HEK293 (cell line): ENCODE measurements around the gene TTC39C.

Source experiments
- CTCF ChIA-PET: fragments of 350-600 bp; formaldehyde crosslinking; extraction: SDS; loops from one replicate; lab custom pipeline; 2021; ENCODE audit warnings: antibody characterized with exemption; lab: Yijun Ruan, JAX
- POLR2A ChIA-PET: fragments of 300-600 bp; formaldehyde crosslinking; extraction: SDS; loops from one replicate; lab custom pipeline; 2020; ENCODE audit warnings: antibody characterized with exemption, inconsistent platforms; lab: Yijun Ruan, JAX
- H3K27ac ChIP-seq: fragments of 200-500 bp; sonication (Bioruptor generic); 2 replicates; pipeline ENCODE4 v1.5.1; 2014; ENCODE audit warnings: low read depth, low read length, control low read depth, inconsistent platforms; ENCODE audit errors: extremely low read depth
- H3K36me3 ChIP-seq, 2 experiments: fragments of 200-500 bp in 1 of 2; sonication (Bioruptor generic) in 1 of 2; 1 replicate in 1 of 2; 2 replicates in 1 of 2; pipeline ENCODE4 v1.5.1; 2014 to 2017; ENCODE audit warnings: inconsistent platforms in 2 of 2, low read length in 2 of 2; ENCODE audit not compliant: control insufficient read depth in 2 of 2, insufficient read depth in 1 of 2
- H3K4me1 ChIP-seq: fragments of 200-500 bp; sonication (Bioruptor generic); 2 replicates; pipeline ENCODE4 v1.5.1; 2014; ENCODE audit warnings: mild to moderate bottlenecking, low read length, inconsistent platforms; ENCODE audit not compliant: control insufficient read depth, insufficient read depth
- H3K4me3 ChIP-seq: 2 replicates; pipeline ENCODE4 v1.5.1; 2011; ENCODE audit warnings: low read depth, mild to moderate bottlenecking, control low read depth, low read length, moderate library complexity
- H3K9me3 ChIP-seq: fragments of 200-500 bp; sonication (Bioruptor generic); 2 replicates; pipeline ENCODE4 v1.5.1; 2014; ENCODE audit warnings: low read depth, low read length, inconsistent platforms; ENCODE audit not compliant: control insufficient read depth, insufficient read depth
- KLF16 ChIP-seq: fragments of 450-650 bp; formaldehyde crosslinking; IDR thresholded peaks from 2 replicates; pipeline ENCODE4 v1.5.1; 2017; ENCODE audit warnings: missing biosample characterization, missing genetic modification characterization
- MYNN ChIP-seq: fragments of 450-650 bp; formaldehyde crosslinking; IDR thresholded peaks from 2 replicates; pipeline ENCODE4 v1.5.1; 2016; ENCODE audit warnings: missing biosample characterization, missing genetic modification characterization, borderline replicate concordance
- OVOL3 ChIP-seq: fragments of 450-650 bp; formaldehyde crosslinking; IDR thresholded peaks from 2 replicates; pipeline ENCODE4 v1.5.1; 2016; ENCODE audit warnings: missing biosample characterization, missing genetic modification characterization
- PRDM1 ChIP-seq: fragments of 450-650 bp; formaldehyde crosslinking; IDR thresholded peaks from 2 replicates; pipeline ENCODE4; 2016; ENCODE audit warnings: missing biosample characterization, missing genetic modification characterization
- SP2 ChIP-seq: fragments of 450-650 bp; formaldehyde crosslinking; IDR thresholded peaks from 2 replicates; pipeline ENCODE4 v1.5.1; 2016; ENCODE audit warnings: missing biosample characterization, missing genetic modification characterization
- ZNF114 ChIP-seq: fragments of 450-650 bp; formaldehyde crosslinking; IDR thresholded peaks from 2 replicates; pipeline ENCODE4 v1.5.0; 2017; ENCODE audit warnings: missing biosample characterization, missing genetic modification characterization
- ZNF155 ChIP-seq: fragments of 450-650 bp; formaldehyde crosslinking; IDR thresholded peaks from 2 replicates; pipeline ENCODE4 v1.5.1; 2016; ENCODE audit warnings: missing biosample characterization, missing genetic modification characterization
- ZNF2 ChIP-seq: fragments of 450-650 bp; formaldehyde crosslinking; IDR thresholded peaks from 2 replicates; pipeline ENCODE4 v1.5.1; 2016; ENCODE audit warnings: missing biosample characterization, missing genetic modification characterization
- ZNF366 ChIP-seq: fragments of 450-650 bp; formaldehyde crosslinking; conservative IDR thresholded peaks from 2 replicates; pipeline ENCODE4 v1.5.1; 2016; ENCODE audit warnings: missing biosample characterization, missing genetic modification characterization
- ZNF416 ChIP-seq: fragments of 450-650 bp; formaldehyde crosslinking; IDR thresholded peaks from 2 replicates; pipeline ENCODE4 v1.5.1; 2016; ENCODE audit warnings: missing biosample characterization, missing genetic modification characterization
- ZNF510 ChIP-seq: fragments of 450-650 bp; formaldehyde crosslinking; IDR thresholded peaks from 2 replicates; pipeline ENCODE4 v1.5.1; 2018; ENCODE audit warnings: mild to moderate bottlenecking, missing genetic modification characterization, missing biosample characterization; ENCODE audit not compliant: insufficient replicate concordance
- ZNF530 ChIP-seq: fragments of 450-650 bp; formaldehyde crosslinking; IDR thresholded peaks from 2 replicates; pipeline ENCODE4 v1.5.1; 2016; ENCODE audit warnings: low read depth, missing biosample characterization, missing genetic modification characterization
- TF ChIP-seq, protein P1 (sequence below): fragments of 450-650 bp; formaldehyde crosslinking; IDR thresholded peaks from 2 replicates; pipeline ENCODE4 v1.5.1; 2016; ENCODE audit warnings: missing biosample characterization, missing genetic modification characterization
- TF ChIP-seq, protein P2 (sequence below): fragments of 450-650 bp; formaldehyde crosslinking; IDR thresholded peaks from 2 replicates; pipeline ENCODE4 v1.5.1; 2016; ENCODE audit warnings: missing biosample characterization, missing genetic modification characterization
- TF ChIP-seq, protein P3 (sequence below): sonication (generic); formaldehyde crosslinking; IDR thresholded peaks from 2 replicates; pipeline ENCODE4 v1.8.1; 2022; ENCODE audit warnings: mild to moderate bottlenecking, moderate library complexity, missing genetic modification reagents

Gene TTC39C

DNA sequence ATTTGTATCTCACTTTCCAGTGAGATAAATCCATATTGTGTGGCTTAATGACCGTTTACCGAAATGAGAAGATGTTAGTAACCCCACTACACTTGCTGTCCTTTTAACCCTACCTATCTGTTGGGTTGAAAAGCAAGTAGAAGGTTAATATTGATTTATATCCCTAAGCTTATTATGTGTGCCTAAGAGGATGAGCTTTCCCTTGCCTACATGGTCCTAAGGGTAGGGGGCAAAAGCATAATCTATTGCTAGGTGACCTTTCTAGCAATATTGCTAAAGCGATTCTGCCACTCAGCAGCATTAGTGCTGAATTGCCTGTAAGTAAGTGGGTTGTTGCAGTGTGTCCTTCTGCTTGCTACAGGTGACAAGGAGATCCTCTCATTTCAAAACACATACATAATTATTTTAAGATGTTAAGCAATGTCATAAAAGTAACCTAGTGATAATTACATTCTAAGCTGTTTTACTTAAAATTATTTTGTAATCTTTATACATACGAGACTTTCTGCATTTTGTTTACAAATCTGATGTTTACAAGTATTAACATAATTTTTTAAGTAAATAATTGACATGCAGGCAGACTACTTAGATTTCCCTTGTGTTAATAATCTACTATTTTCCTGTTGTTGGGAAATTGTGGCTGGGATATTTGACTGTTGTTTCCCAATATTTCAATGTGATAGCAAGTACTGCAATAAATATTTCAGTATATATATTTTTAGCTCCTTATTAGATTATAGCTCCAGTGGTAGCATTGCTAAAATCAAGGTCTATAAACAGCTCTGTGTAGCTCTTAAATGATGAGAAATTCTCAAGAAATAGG is 75.2 kb downstream of the TTC39C start:
- Histone ChIP-seq H3K9me3 (no peaks in the 10 kb centered on the region), H3K27ac (no peak overlapping the region), H3K4me3 (no peak overlapping the region), H3K36me3 (no peaks in the 10 kb centered on the region), H3K4me1 (no peaks in the 10 kb centered on the region)
- ChIA-PET CTCF (interaction anchor here (0.7 to 1.4 kb wide), 4 partner anchors 14 to 173 kb away, joined by 3 to 9 read pairs (median 5); no protein-coding TSS in a partner anchor), POLR2A (no interaction called here)
- TF ChIP-seq ZNF2 (tag by site-specific recombination) = no peak
- TF ChIP-seq, all 188 proteins: peak for 0

DNA sequence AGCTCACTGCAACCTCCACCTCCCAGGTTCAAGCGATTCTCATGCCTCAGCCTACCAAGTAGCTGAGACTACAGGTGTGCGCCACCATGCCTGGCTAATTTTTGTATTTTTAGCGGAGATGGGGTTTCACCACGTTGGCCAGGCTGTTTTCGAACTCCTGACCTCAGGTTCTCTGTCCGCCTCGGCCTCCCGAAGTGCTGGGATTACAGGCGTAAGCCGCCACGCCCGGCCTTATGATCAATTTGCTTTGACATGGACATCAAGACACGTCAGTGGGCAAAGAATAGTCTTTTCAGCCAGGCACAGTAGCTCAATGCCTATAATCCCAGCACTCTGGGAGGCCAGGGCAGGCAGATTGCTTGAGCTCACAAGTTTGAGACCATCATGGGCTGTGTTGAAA is 76.3 kb downstream of the TTC39C start:
- CTCF ChIA-PET = no interaction called here
- no peaks in the 10 kb centered on the region for H3K4me1 ChIP-seq
- H3K27ac ChIP-seq = no peak overlapping the region
- POLR2A ChIA-PET = no interaction called here
- H3K9me3 ChIP-seq = no peaks in the 10 kb centered on the region
- no peaks in the 10 kb centered on the region for H3K36me3 ChIP-seq
- no peak for TF ChIP-seq PRDM1 (tag by site-specific recombination)
- TF ChIP-seq ZNF510 (tag by site-specific recombination) = no peak
- TF ChIP-seq ZNF530 (tag by site-specific recombination) = no peak
- TF ChIP-seq, protein P1, sequence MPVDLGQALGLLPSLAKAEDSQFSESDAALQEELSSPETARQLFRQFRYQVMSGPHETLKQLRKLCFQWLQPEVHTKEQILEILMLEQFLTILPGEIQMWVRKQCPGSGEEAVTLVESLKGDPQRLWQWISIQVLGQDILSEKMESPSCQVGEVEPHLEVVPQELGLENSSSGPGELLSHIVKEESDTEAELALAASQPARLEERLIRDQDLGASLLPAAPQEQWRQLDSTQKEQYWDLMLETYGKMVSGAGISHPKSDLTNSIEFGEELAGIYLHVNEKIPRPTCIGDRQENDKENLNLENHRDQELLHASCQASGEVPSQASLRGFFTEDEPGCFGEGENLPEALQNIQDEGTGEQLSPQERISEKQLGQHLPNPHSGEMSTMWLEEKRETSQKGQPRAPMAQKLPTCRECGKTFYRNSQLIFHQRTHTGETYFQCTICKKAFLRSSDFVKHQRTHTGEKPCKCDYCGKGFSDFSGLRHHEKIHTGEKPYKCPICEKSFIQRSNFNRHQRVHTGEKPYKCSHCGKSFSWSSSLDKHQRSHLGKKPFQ = no peak
- TF ChIP-seq, protein P2, sequence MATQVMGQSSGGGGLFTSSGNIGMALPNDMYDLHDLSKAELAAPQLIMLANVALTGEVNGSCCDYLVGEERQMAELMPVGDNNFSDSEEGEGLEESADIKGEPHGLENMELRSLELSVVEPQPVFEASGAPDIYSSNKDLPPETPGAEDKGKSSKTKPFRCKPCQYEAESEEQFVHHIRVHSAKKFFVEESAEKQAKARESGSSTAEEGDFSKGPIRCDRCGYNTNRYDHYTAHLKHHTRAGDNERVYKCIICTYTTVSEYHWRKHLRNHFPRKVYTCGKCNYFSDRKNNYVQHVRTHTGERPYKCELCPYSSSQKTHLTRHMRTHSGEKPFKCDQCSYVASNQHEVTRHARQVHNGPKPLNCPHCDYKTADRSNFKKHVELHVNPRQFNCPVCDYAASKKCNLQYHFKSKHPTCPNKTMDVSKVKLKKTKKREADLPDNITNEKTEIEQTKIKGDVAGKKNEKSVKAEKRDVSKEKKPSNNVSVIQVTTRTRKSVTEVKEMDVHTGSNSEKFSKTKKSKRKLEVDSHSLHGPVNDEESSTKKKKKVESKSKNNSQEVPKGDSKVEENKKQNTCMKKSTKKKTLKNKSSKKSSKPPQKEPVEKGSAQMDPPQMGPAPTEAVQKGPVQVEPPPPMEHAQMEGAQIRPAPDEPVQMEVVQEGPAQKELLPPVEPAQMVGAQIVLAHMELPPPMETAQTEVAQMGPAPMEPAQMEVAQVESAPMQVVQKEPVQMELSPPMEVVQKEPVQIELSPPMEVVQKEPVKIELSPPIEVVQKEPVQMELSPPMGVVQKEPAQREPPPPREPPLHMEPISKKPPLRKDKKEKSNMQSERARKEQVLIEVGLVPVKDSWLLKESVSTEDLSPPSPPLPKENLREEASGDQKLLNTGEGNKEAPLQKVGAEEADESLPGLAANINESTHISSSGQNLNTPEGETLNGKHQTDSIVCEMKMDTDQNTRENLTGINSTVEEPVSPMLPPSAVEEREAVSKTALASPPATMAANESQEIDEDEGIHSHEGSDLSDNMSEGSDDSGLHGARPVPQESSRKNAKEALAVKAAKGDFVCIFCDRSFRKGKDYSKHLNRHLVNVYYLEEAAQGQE = no peak
- TF ChIP-seq ZNF416 = no peak
- TF ChIP-seq SP2 (tag by site-specific recombination) = no peak
- no peak overlapping the region for H3K4me3 ChIP-seq

DNA sequence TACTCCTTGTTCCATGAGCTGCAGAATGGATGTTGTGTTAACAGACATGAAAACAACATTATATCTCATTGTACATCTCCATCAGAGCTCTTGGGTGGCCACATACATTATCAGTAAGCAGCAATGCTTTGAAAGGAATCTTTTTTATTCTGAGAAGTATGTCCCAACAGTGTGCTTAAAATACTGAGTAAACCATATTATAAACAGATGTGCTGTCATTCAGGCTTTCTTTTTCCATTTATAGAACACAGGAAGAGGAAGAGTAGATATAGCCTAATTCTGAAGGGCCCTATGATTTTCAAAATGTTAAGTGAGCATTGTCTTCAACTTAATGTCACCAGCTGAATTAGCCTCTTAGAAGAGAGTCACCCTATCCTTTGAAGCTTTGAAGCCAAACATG is 80.0 kb downstream of the TTC39C start:
- ChIA-PET POLR2A (interaction anchor here (0.6 kb wide), 1 partner anchor 466 kb away, joined by 3 read pairs; no protein-coding TSS in a partner anchor), CTCF (interaction anchor here (0.7 kb wide), 1 partner anchor 18 kb away, joined by 4 read pairs; no protein-coding TSS in a partner anchor)
- TF ChIP-seq, protein P3, sequence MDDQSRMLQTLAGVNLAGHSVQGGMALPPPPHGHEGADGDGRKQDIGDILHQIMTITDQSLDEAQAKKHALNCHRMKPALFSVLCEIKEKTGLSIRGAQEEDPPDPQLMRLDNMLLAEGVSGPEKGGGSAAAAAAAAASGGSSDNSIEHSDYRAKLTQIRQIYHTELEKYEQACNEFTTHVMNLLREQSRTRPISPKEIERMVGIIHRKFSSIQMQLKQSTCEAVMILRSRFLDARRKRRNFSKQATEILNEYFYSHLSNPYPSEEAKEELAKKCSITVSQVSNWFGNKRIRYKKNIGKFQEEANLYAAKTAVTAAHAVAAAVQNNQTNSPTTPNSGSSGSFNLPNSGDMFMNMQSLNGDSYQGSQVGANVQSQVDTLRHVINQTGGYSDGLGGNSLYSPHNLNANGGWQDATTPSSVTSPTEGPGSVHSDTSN (CRISPR knock-in tag) = no peak
- TF ChIP-seq KLF16 (tag by site-specific recombination) (no peak), ZNF155 (tag by site-specific recombination) (no peak), OVOL3 (tag by site-specific recombination) (no peak), ZNF366 (no peak), PRDM1 (tag by site-specific recombination) (no peak), MYNN (tag by site-specific recombination) (no peak), ZNF114 (tag by site-specific recombination) (no peak)
- Histone ChIP-seq H3K4me1 (no peaks in the 10 kb centered on the region), H3K36me3 (peaks cover 0 to 5% of the 10 kb centered on the region in 2 experiments; a peak in 2 of 3 replicates), H3K9me3 (no peaks in the 10 kb centered on the region), H3K4me3 (no peak overlapping the region), H3K27ac (no peak overlapping the region)
